K562 (cell line): ENCODE measurements around the gene SRP9. TPM values are rescaled to one million over a fixed set of nuclear protein-coding genes. Genes with fewer than 3 reads are reported as not detected.

Experiments
- ATAC-seq: fragments of 200-7000 bp; cut with Tn5 transposase; 3 replicates; pipeline ENCODE4 v1.9.1; 2020; ENCODE audit warnings: moderate library complexity
- BruUV-seq: library from RNA; stranded (reverse); fragments of 400-500 nt; replicated peaks from 2 replicates; lab custom pipeline; 2021; lab: Mats Ljungman, UMichigan
- CTCF ChIA-PET: fragments of 300-600 bp; formaldehyde crosslinking; extraction: SDS; loops from one replicate; lab custom pipeline; 2021; ENCODE audit warnings: low intra/inter-chr PET ratio; lab: Yijun Ruan, JAX
- POLR2A ChIA-PET: fragments of 300-600, 350-650 bp; sonication (Branson Sonifier 250); formaldehyde crosslinking; extraction: SDS; loops from one replicate; lab custom pipeline; 2021; ENCODE audit warnings: antibody characterized with exemption, inconsistent platforms; lab: Yijun Ruan, JAX
- DNase-seq, 4 experiments: peaks; one replicate each; pipeline versions ENCODE4 v3.0.0 to v3.0.0-alpha.2; 2011 to 2018; ENCODE audit warnings: low spot score in 3 of 4, mixed read lengths in 3 of 4; ENCODE audit errors: extremely low read depth in 1 of 4
- FAIRE-seq: peaks from 2 replicates; lab custom pipeline; 2011; peaks lifted over from hg19 to GRCh38; lab: Jason Lieb, UNC
- H2AFZ ChIP-seq: 2 replicates; pipeline ENCODE4 v1.6.0; 2011; ENCODE audit warnings: low read depth, low read length, control low read depth, inconsistent platforms
- H3K27ac ChIP-seq: fragments of 200-600 bp; 3 replicates; pipeline ENCODE4 v1.8.0; 2011; ENCODE audit warnings: low read depth, mild to moderate bottlenecking, control low read depth, inconsistent platforms, low read length, moderate library complexity, mixed read lengths; ENCODE audit errors: extremely low read depth
- H3K27me3 ChIP-seq, 2 experiments: fragments of 300-600 bp in 1 of 2; 2 replicates in 1 of 2; 3 replicates in 1 of 2; pipeline versions ENCODE4 v1.6.0 to v1.8.0; 2011; ENCODE audit warnings: inconsistent platforms in 2 of 2, low read length in 2 of 2, mild to moderate bottlenecking in 1 of 2, mixed read lengths in 1 of 2, moderate library complexity in 1 of 2; ENCODE audit not compliant: control insufficient read depth in 2 of 2, insufficient read depth in 2 of 2
- H3K36me3 ChIP-seq: fragments of 300-600 bp; 3 replicates; pipeline ENCODE4 v1.8.0; 2011; ENCODE audit warnings: mild to moderate bottlenecking, low read length, inconsistent platforms; ENCODE audit not compliant: control insufficient read depth, insufficient read depth
- H3K4me1 ChIP-seq, 2 experiments: fragments of 200-600 bp in 1 of 2; replicated peaks in 1 of 2; 2 replicates in 1 of 2; 3 replicates in 1 of 2; pipeline versions ENCODE4 v1.5.1 to v1.8.0; 2011; ENCODE audit warnings: inconsistent platforms in 2 of 2, low read length in 2 of 2, mild to moderate bottlenecking in 1 of 2, mixed read lengths in 1 of 2, moderate library complexity in 1 of 2; ENCODE audit not compliant: control insufficient read depth in 2 of 2, insufficient read depth in 2 of 2
- H3K4me2 ChIP-seq: 2 replicates; pipeline ENCODE4 v1.6.1; 2011; ENCODE audit warnings: low read length, control low read depth, inconsistent platforms, mixed read lengths; ENCODE audit not compliant: insufficient read depth
- H3K4me3 ChIP-seq: fragments of 200-600 bp; sonication (generic), shearing (Covaris generic); 2 replicates; pipeline ENCODE4 v1.5.1; 2016; ENCODE audit warnings: control low read depth, inconsistent platforms
- H3K79me2 ChIP-seq: fragments of 200-600 bp; 3 replicates; pipeline ENCODE4 v1.8.0; 2011; ENCODE audit warnings: low read length, inconsistent platforms; ENCODE audit not compliant: control insufficient read depth, insufficient read depth
- H3K9ac ChIP-seq, 2 experiments: 2 replicates each; pipeline versions ENCODE4 v1.6.0 to v1.6.1; 2011; ENCODE audit warnings: low read depth in 2 of 2, low read length in 2 of 2, control low read depth in 1 of 2, inconsistent platforms in 1 of 2, mild to moderate bottlenecking in 1 of 2, mixed read lengths in 1 of 2; ENCODE audit not compliant: insufficient read depth in 1 of 2
- H3K9me1 ChIP-seq: one replicate; pipeline ENCODE4 v1.6.0; 2011; ENCODE audit warnings: inconsistent platforms, mild to moderate bottlenecking, low read length, moderate library complexity; ENCODE audit not compliant: control insufficient read depth, insufficient read depth
- H3K9me3 ChIP-seq: replicated peaks from 2 replicates; pipeline ENCODE4 v1.5.1; 2011; ENCODE audit warnings: low read depth, low read length, inconsistent platforms; ENCODE audit not compliant: control insufficient read depth, insufficient read depth
- H4K20me1 ChIP-seq: replicated peaks from 2 replicates; pipeline ENCODE4 v1.6.1; 2011; ENCODE audit warnings: low read length, inconsistent platforms, mixed read lengths; ENCODE audit not compliant: control insufficient read depth, insufficient read depth
- TEAD2 ChIP-seq: fragments of 450-650 bp; IDR thresholded peaks from 2 replicates; pipeline ENCODE4 v1.6.1; 2016; ENCODE audit warnings: missing genetic modification characterization, control low read depth, missing compliant biosample characterization
- ZNF75A ChIP-seq: fragments of 450-650 bp; formaldehyde crosslinking; IDR thresholded peaks from 2 replicates; pipeline ENCODE4 v1.4.0; 2020; ENCODE audit warnings: mild to moderate bottlenecking
- ZNF766 ChIP-seq: fragments of 200-800 bp; sonication (Bioruptor generic); conservative IDR thresholded peaks from 2 replicates; pipeline ENCODE4 v1.6.1; 2016; ENCODE audit warnings: missing genetic modification characterization, missing compliant biosample characterization
- WGBS: fragments of 100-300 bp; shearing (Covaris generic); methylation state at CpG from one replicate; pipeline ENCODE4 v1.1.6; 2016; ENCODE audit warnings: low coverage, mixed read lengths; ENCODE audit not compliant: insufficient coverage; ENCODE audit errors: missing lambda C conversion rate; 5-methylcytosine and 5-hydroxymethylcytosine counted together
- in situ Hi-C: fragments of 300-500 bp; cut with MboI; formaldehyde crosslinking; loops from 4 replicates; pipeline ENCODE4 v1.15.0; 2018; ENCODE audit warnings: inconsistent platforms, mixed read lengths
- intact Hi-C: fragments of 100-400 bp; cut with micrococcal nuclease; formaldehyde crosslinking; loops from 2 replicates; pipeline ENCODE4 v1.14.2; 2022
- polyA plus RNA-seq, 8 experiments: library from polyadenylated mRNA; depleted of rRNA in 4 of 8; stranded (reverse) in 5 of 8; unstranded in 3 of 8; fragments of >200 nt; fragmentation: Nextera tagmentation in 2 of 8; fragmentation: Illumina TruSeq in 1 of 8; extraction: Ambion mirVana in 2 of 8; extraction: Trizol in 1 of 8; gene quantifications; 2 replicates each; pipeline versions ENCODE4 v1.2.1 to v1.2.3, GENCODE V29; 2011 to 2014; ENCODE audit warnings: inconsistent platforms in 1 of 8, missing spikeins in 1 of 8
- total RNA-seq, 7 experiments: library from RNA; depleted of rRNA in 6 of 7; stranded (reverse); fragments of >200 nt in 6 of 7; fragmentation: Illumina TruSeq in 2 of 7; extraction: Trizol in 2 of 7; gene quantifications; 2 replicates each; pipeline versions ENCODE4 v1.2.1 to v1.2.3, GENCODE V29; 2011 to 2021; ENCODE audit warnings: low replicate concordance in 1 of 7

Gene SRP9
- total and polyA plus RNA-seq, 9 of the 15 experiments (the other 6 are each of a cell fraction or from before 2014, with no cell fraction given) = 273 to 1,892 (median 668) TPM

- Histone ChIP-seq H3K36me3 (peaks cover 15% of the 10 kb centered on the region; the same call in 2 of the 3 replicates), H3K9me1 (no peaks in the 10 kb centered on the region), H4K20me1 (peaks cover 14% of the 10 kb centered on the region; the same call in 1 of the 2 replicates), H3K79me2 (peaks cover 24% of the 10 kb centered on the region), H2AFZ (no peak overlapping the region), H3K4me1 (peaks cover 10 to 12% of the 10 kb centered on the region in 2 experiments), H3K9me3 (no peaks in the 10 kb centered on the region), H3K4me2 (no peak overlapping the region), H3K27me3 (no peaks in the 10 kb centered on the region)
- FAIRE-seq (no peak), ATAC-seq (no peak)
- CTCF ChIA-PET = interaction anchor here (0.6 to 5.3 kb wide), 2 partner anchors 26 to 300 kb away, joined by 3 to 53 read pairs; no protein-coding TSS in a partner anchor
- 37% methylated on average over 3 of the region's 3 CpGs for WGBS
- BruUV-seq = no TSS peak
- in situ Hi-C loops = loop anchor here (5.0 kb wide), 1 partner anchor 297 kb away; no protein-coding TSS in a partner anchor
- TF ChIP-seq ZNF75A (CRISPR knock-in tag) = no peak
- 0 out of 2 replicates have a peak, but pooled peaks have one; percentile 42 for TF ChIP-seq ZNF766 (CRISPR knock-in tag)
- TF ChIP-seq TEAD2 (tag) = no peak
- TF ChIP-seq, all 486 proteins: peak for 1
- POLR2A ChIA-PET = interaction anchor here (0.6 to 1.7 kb wide), 3 partner anchors 10 to 332 kb away, joined by 3 to 8 read pairs (median 3); partner anchors contain the start of gene EPHX1
- intact Hi-C loops = loop anchor here (5.0 kb wide), 1 partner anchor 112 kb away; no protein-coding TSS in a partner anchor
- no peak for DNase-seq
- no peak overlapping the region for H3K9ac ChIP-seq
- no peak overlapping the region for H3K27ac ChIP-seq
- H3K4me3 ChIP-seq = no peak overlapping the region
Measured at GRCh38 chr1:225774281-225775147, 3.1 kb upstream of the SRP9 start.
